ENCODE data around the gene LONP1.

Gene LONP1

GRCh38 chr19:5642204-5642603, 77.7 kb downstream of the LONP1 start:
- no peak for DNase-seq

All from T1000 (cell line).